Heart left ventricle (tissue), 16 donors: ENCODE measurements around the gene CLMN. TPM values are rescaled to one million over a fixed set of nuclear protein-coding genes. Genes with fewer than 3 reads are reported as not detected.

Source experiments
- ATAC-seq, 4 donors: fragments of 200-7000 bp; cut with Tn5 transposase; one replicate each; pipeline ENCODE4 v1.9.1; 2020 to 2022; ENCODE audit warnings: moderate library complexity in 4 of 4, mild to moderate bottlenecking in 3 of 4, moderate number of reproducible peaks in 1 of 4
- DNase-seq, 5 donors: peaks; one replicate each; pipeline ENCODE4 v3.0.0-alpha.2; 2020
- H3K27ac ChIP-seq, 12 donors: fragments of 200-600 bp; sonication (generic) in 4 of 12; one replicate each; pipeline versions ENCODE4 v1.5.0 to v1.8.0; 2016 to 2022; ENCODE audit warnings: mild to moderate bottlenecking in 2 of 12
- H3K27me3 ChIP-seq, 9 donors: fragments of 200-600 bp; sonication (generic) in 2 of 9; one replicate each; pipeline versions ENCODE4 v1.5.1 to v1.8.0; 2016 to 2022; ENCODE audit warnings: mild to moderate bottlenecking in 3 of 9
- H3K36me3 ChIP-seq, 9 donors: fragments of 200-600 bp; sonication (generic) in 2 of 9; one replicate each; pipeline versions ENCODE4 v1.5.0 to v1.8.0; 2018 to 2022; ENCODE audit warnings: mild to moderate bottlenecking in 2 of 9
- H3K4me1 ChIP-seq, 12 donors: fragments of 200-600 bp; sonication (generic) in 4 of 12; one replicate each; pipeline versions ENCODE4 v1.5.0 to v1.8.0; 2016 to 2022; ENCODE audit warnings: mild to moderate bottlenecking in 3 of 12
- H3K4me3 ChIP-seq, 12 donors: fragments of 200-600 bp; sonication (generic) in 4 of 12; one replicate each; pipeline versions ENCODE4 v1.5.0 to v1.8.0; 2017 to 2022; ENCODE audit warnings: mild to moderate bottlenecking in 9 of 12, moderate library complexity in 4 of 12
- H3K9me3 ChIP-seq, 12 donors: fragments of 200-600 bp; sonication (generic) in 4 of 12; one replicate each; pipeline versions ENCODE4 v1.5.0 to v1.8.0; 2016 to 2022; ENCODE audit warnings: mild to moderate bottlenecking in 1 of 12
- CTCF ChIP-seq, 12 donors: fragments of 200-600 bp; sonication (generic) in 4 of 12; IDR thresholded peaks; one replicate each; pipeline versions ENCODE4 v1.5.0 to v1.8.0; 2018 to 2022; ENCODE audit warnings: antibody characterized with exemption in 12 of 12, mild to moderate bottlenecking in 5 of 12
- POLR2A ChIP-seq, 2 donors: fragments of 450-650 bp; IDR thresholded peaks; one replicate each; pipeline ENCODE4 v1.6.1; 2017; ENCODE audit warnings: antibody characterized with exemption in 2 of 2, mild to moderate bottlenecking in 2 of 2, moderate library complexity in 2 of 2
- WGBS, 4 donors: extraction: QIAGEN DNeasy Blood & Tissue Kit in 2 of 4; methylation state at CpG; one replicate each; pipeline versions ENCODE4 v1.1.5 to v1.1.7; 2013 to 2018; 5-methylcytosine and 5-hydroxymethylcytosine counted together
- intact Hi-C, 10 donors: fragments of 100-400 bp; cut with DNase I; formaldehyde crosslinking; loops; one replicate each; pipeline versions ENCODE4 v1.11.1 to v1.14.2; 2022
- polyA plus RNA-seq, 2 donors: library from polyadenylated mRNA; stranded (reverse); fragments of 200-250 nt; gene quantifications; one replicate each; pipeline ENCODE4 v1.2.3, GENCODE V29; 2013
- total RNA-seq, 9 donors: library from RNA; depleted of rRNA in 2 of 9; stranded (reverse); fragments of >200 nt in 2 of 9; fragmentation: NEBNext Ultra II Directional in 3 of 9; extraction: Animal tissue kit (Norgen Biotek cat#: 25700) in 3 of 9; gene quantifications; one replicate each; pipeline versions ENCODE4 v1.1.0 to v1.2.4, GENCODE V29; 2016 to 2023
- donor health status: ischemic (EF 13 %, LVEDD 7.1; RV severe dilation, severe dysfunction).
- donor health status: healthy with polysubstance abuse.
- donor health status: DM: no; HTN: yes; CAD: no.
- donor health status: DM: no; HTN: no; CAD: no.
- donor health status: ischemic (EF 25% LVEDD 6.9; RV normal size, moderate dysfunction).
- donor health status: ischemic (EF 25% LVEDD 5.7; RV mildly dilated, moderate dysfunction).
- donor health status: healthy.
- donor health status: DM: yes; HTN: yes; CAD: no.
- donor health status: ischemic (EF 35%, LVEDD 5.7; RV mildly dilated, moderate dysfunction).
- donor health status: nonischemic (EF 11% LVEDD 7.7; RV severe dilation, severe dysfunction).
- donor health status: DM: yes; HTN: yes; CAD: no.
- donor health status: PGD.
- donor health status: ischemic (EF 29% LVEDD 5.4; RV normal size, mild dysfunction).
- donor health status: nonischemic (EF 23%, LVEDD 6.1; RV moderate dilation, normal function).

CLMN gene
- total and polyA plus RNA-seq, 11 donors: 3.1 to 10.2 (median 6.7) TPM

- ATAC-seq (no peak), DNase-seq (no peak)
- H3K4me1 ChIP-seq: peaks cover 0 to 16% (median 11%) of the 10 kb centered on the region in 12 donors
- no peaks in the 10 kb centered on the region for H3K27me3 ChIP-seq
- no peak overlapping the region for H3K4me3 ChIP-seq
- H3K36me3 ChIP-seq: no peaks in the 10 kb centered on the region
- peaks cover 0 to 10% (median 0%) of the 10 kb centered on the region in 12 donors for H3K9me3 ChIP-seq
- intact Hi-C loops: no loop called here
- TF ChIP-seq CTCF (IDR thresholded peaks at IDR 0.05): no peak
- TF ChIP-seq POLR2A (IDR thresholded peaks at IDR 0.05): no peak
- 87 to 100% (median 94%) methylated on average over 2 of the region's 2 CpGs for WGBS, 4 donors
- H3K27ac ChIP-seq: no peak overlapping the region
Measured at GRCh38 chr14:95269493-95269892, 50.2 kb downstream of the CLMN start.

- peaks cover 0 to 16% (median 11%) of the 10 kb centered on the region in 12 donors for H3K4me1 ChIP-seq
- H3K9me3 ChIP-seq: peaks cover 0 to 10% (median 0%) of the 10 kb centered on the region in 12 donors
- no peak overlapping the region for H3K27ac ChIP-seq
- H3K4me3 ChIP-seq: no peak overlapping the region
- no peaks in the 10 kb centered on the region for H3K27me3 ChIP-seq
- H3K36me3 ChIP-seq: no peaks in the 10 kb centered on the region
- TF ChIP-seq POLR2A (IDR thresholded peaks at IDR 0.05): no peak
- TF ChIP-seq CTCF (IDR thresholded peaks at IDR 0.05): no peak
- intact Hi-C loops: no loop called here
- DNase-seq (no peak), ATAC-seq (no peak)
Measured at GRCh38 chr14:95268350-95268749, 51.4 kb downstream of the CLMN start.

- TF ChIP-seq POLR2A (IDR thresholded peaks at IDR 0.05): no peak
- no peak for TF ChIP-seq CTCF (IDR thresholded peaks at IDR 0.05)
- 67 to 78% (median 69%) methylated on average over 4 of the region's 4 CpGs for WGBS, 4 donors
- intact Hi-C loops: no loop called here
Measured at GRCh38 chr14:95267306-95267705, 52.4 kb downstream of the CLMN start.

GRCh38 chr14:95265106-95266094, 54.3 kb downstream of the CLMN start:
- WGBS, 4 donors: 48 to 55% (median 51%) methylated on average over 12 of the region's 12 CpGs
- H3K27ac ChIP-seq: peak overlapping the region in 6 of 12 donors; percentile 15 to 53 (median 38)

More at GRCh38 chr14:95267306-95267705, 52.4 kb downstream of the CLMN start:
- Histone ChIP-seq H3K27me3 (no peaks in the 10 kb centered on the region), H3K4me3 (no peak overlapping the region), H3K9me3 (peaks cover 0 to 10% (median 0%) of the 10 kb centered on the region in 12 donors), H3K36me3 (no peaks in the 10 kb centered on the region), H3K4me1 (peaks cover 0 to 23% (median 12%) of the 10 kb centered on the region in 12 donors), H3K27ac (no peak overlapping the region)
- DNase-seq (no peak), ATAC-seq (no peak)

More at GRCh38 chr14:95265106-95266094, 54.3 kb downstream of the CLMN start:
- intact Hi-C loops: no loop called here
- Histone ChIP-seq H3K4me3 (no peak overlapping the region), H3K27me3 (no peaks in the 10 kb centered on the region), H3K4me1 (peaks cover 3 to 38% (median 26%) of the 10 kb centered on the region in 12 donors), H3K36me3 (no peaks in the 10 kb centered on the region), H3K9me3 (peaks cover 0 to 10% (median 0%) of the 10 kb centered on the region in 12 donors)
- ATAC-seq (peak in 3 of 4 donors; percentile 53 to 77 (median 75)), DNase-seq (no peak)
- TF ChIP-seq POLR2A (IDR thresholded peaks at IDR 0.05) (no peak), CTCF (IDR thresholded peaks at IDR 0.05) (no peak)
